NCI-H2196 (cell line): ENCODE results near the gene EPHA8.

Experiments used
- DNase-seq: peaks from one replicate; lab custom pipeline; 2025; ENCODE audit not compliant: unreplicated experiment; lab: John Stamatoyannopoulos, UW

The EPHA8 gene

DNA sequence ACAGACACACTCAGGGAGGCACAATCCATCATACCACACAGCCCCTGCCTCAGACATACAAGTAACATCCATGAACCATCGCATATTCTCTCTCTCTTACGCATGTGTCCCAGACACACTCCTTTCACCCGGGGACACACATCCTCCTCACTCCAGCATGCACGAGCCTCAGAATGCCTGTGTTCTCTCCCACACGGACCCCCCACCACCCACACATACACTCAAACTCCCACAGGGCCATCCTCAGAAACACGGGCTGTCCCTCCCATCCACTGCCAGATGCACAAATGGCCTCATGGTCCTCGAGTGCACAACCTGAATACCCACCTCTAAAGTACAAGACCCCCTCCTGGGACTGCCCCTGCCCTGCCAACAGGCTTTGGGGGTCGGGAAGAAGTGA is 78.0 kb downstream of the EPHA8 start:
- no peak for DNase-seq

DNA sequence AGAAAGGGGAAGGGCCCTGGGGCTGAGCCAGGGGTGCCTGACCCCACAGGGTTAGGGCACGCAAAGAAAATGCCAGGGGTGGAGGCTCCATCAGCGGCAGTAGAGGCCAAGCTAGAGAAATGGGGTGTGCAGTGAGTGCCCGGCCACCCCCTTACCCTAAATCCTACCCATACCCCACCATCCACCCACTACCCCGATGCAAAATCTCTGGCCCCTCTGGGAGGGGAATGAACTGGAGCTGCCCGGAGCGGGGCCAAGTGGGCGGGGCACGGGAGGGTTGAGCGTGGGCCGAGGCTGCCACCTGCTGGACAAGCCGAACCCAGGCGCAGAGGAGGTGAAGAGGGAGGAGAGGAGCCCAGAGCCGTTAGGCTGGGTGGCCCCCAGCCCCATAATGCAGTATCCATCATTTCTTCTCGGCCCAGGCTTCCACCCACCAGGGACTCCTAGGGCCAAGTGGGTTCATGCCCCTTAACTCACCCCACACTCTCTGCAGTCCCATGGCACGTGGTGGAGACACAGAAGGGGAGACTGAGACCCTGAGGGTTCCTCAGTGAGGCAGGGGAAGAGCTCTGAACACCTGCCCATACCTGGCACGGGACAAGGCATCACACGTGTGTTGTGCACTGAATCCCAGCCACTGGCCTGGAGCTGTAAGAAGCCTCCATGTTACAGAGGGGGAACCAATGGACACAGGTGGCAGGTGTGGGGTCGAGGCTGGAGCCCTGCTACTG is 78.8 kb downstream of the EPHA8 start:
- DNase-seq: peak; percentile 72

DNA sequence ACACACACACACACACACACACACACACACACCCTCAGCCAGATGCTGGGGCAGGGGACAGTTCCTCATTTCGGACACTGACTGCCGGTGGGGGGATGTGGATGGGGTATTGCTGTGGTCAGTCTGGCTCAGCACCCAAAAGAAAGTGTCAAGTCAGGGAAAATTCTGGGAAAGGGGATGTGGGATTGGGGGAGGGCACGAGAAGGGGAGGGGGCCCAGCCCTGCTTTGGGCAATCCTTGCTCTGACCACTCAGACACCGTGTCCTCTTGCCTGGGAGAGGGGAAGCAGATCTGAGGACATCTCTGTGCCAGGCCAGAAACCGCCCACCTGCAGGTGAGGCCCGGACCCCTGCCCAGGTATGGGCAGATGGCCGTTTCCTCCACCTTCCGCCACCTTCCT is 80.1 kb downstream of the EPHA8 start, which contains the start of gene C1QC:
Gene C1QC, plus strand, starts transcription at position 253 of the 400 bp plus-strand sequence. CDS start 391 bp downstream, outside the sequence.
- no peak for DNase-seq

- no peak for DNase-seq
These were observed 80.6 kb downstream of the EPHA8 start for GRCh38 chr1:22643928-22644327.

DNA sequence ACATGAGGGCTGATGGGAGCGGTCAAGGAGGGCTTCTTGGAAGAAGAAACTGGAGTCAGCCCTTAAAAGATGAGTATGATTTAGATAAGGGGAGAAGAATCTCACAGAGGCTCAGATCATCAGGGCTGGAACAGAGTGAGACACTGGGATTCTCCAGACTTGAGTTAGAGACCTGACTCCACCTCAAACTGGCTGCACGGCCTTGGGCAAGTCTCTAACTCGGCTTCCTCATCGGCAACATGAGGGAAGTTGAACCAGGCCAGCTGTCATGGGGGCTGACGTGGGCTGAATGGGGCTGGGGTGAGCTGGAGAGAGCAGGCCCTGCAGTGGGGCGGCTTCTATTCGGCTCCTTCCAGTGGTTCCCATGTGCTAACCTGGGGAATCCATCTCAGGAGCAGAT is 82.6 kb downstream of the EPHA8 start:
- no peak for DNase-seq

GRCh38 chr1:22646384-22646783 is 83.1 kb downstream of the EPHA8 start:
- no peak for DNase-seq

- no peak for DNase-seq
These were observed 86.9 kb downstream of the EPHA8 start for GRCh38 chr1:22650089-22650693.

GRCh38 chr1:22651941-22652856 is 88.9 kb downstream of the EPHA8 start:
- DNase-seq: no peak

GRCh38 chr1:22652881-22653316 is 89.6 kb downstream of the EPHA8 start, which contains the start of gene C1QB:
Gene C1QB (plus strand): TSS chr1:22653236. CDS start chr1:22659463, 6,227 bp downstream.
- DNase-seq: no peak
